ENCODE results near the gene LAPTM4A.

LAPTM4A gene

GRCh38 chr2:20062615-20063545 is 11.5 kb upstream of the LAPTM4A start:
- no peaks in the 10 kb centered on the region for H3K27me3 ChIP-seq (ENCODE audit: control insufficient read depth, insufficient read depth, low read length)
- H3K9me3 ChIP-seq (ENCODE audit: control insufficient read depth, insufficient read depth, low read depth, low read length): 0 out of 2 replicates have a peak, but pooled peaks cover 4% of the 10 kb centered on the region
- no peak overlapping the region for H3K27ac ChIP-seq (ENCODE audit: low read depth, low read length)
- no peaks in the 10 kb centered on the region for H3K4me1 ChIP-seq (ENCODE audit: control insufficient read depth, insufficient read depth, low read length)
- H3K9ac ChIP-seq (ENCODE audit: low read length): no peak overlapping the region
- no peaks in the 10 kb centered on the region for H3K36me3 ChIP-seq (ENCODE audit: control insufficient read depth, insufficient read depth, low read length)
- no peak overlapping the region for H3K4me3 ChIP-seq (ENCODE audit: low read depth, low read length)

- no peak overlapping the region for H3K4me3 ChIP-seq (ENCODE audit: low read depth, low read length)
- no peaks in the 10 kb centered on the region for H3K9me3 ChIP-seq (ENCODE audit: control insufficient read depth, insufficient read depth, low read depth, low read length)
- H3K9ac ChIP-seq (ENCODE audit: low read length): no peak overlapping the region
- no peak overlapping the region for H3K27ac ChIP-seq (ENCODE audit: low read depth, low read length)
- H3K4me1 ChIP-seq (ENCODE audit: control insufficient read depth, insufficient read depth, low read length): no peaks in the 10 kb centered on the region
- H3K27me3 ChIP-seq (ENCODE audit: control insufficient read depth, insufficient read depth, low read length): no peaks in the 10 kb centered on the region
- no peaks in the 10 kb centered on the region for H3K36me3 ChIP-seq (ENCODE audit: control insufficient read depth, insufficient read depth, low read length)
These were observed 10.5 kb upstream of the LAPTM4A start for GRCh38 chr2:20061940-20062339.

GRCh38 chr2:20061476-20061875 is 10.0 kb upstream of the LAPTM4A start:
- Histone ChIP-seq H3K9me3 (ENCODE audit: control insufficient read depth, insufficient read depth, low read depth, low read length) (no peaks in the 10 kb centered on the region), H3K4me1 (ENCODE audit: control insufficient read depth, insufficient read depth, low read length) (no peaks in the 10 kb centered on the region), H3K27ac (ENCODE audit: low read depth, low read length) (no peak overlapping the region), H3K9ac (ENCODE audit: low read length) (no peak overlapping the region), H3K4me3 (ENCODE audit: low read depth, low read length) (no peak overlapping the region), H3K27me3 (ENCODE audit: control insufficient read depth, insufficient read depth, low read length) (no peaks in the 10 kb centered on the region), H3K36me3 (ENCODE audit: control insufficient read depth, insufficient read depth, low read length) (no peaks in the 10 kb centered on the region)

GRCh38 chr2:20060106-20060505 is 8.7 kb upstream of the LAPTM4A start:
- Histone ChIP-seq H3K36me3 (ENCODE audit: control insufficient read depth, insufficient read depth, low read length) (no peaks in the 10 kb centered on the region), H3K4me3 (ENCODE audit: low read depth, low read length) (no peak overlapping the region), H3K27me3 (ENCODE audit: control insufficient read depth, insufficient read depth, low read length) (no peaks in the 10 kb centered on the region), H3K9me3 (ENCODE audit: control insufficient read depth, insufficient read depth, low read depth, low read length) (no peaks in the 10 kb centered on the region), H3K27ac (ENCODE audit: low read depth, low read length) (no peak overlapping the region), H3K9ac (ENCODE audit: low read length) (no peak overlapping the region), H3K4me1 (ENCODE audit: control insufficient read depth, insufficient read depth, low read length) (no peaks in the 10 kb centered on the region)

- Histone ChIP-seq H3K9me3 (ENCODE audit: control insufficient read depth, insufficient read depth, low read depth, low read length) (no peaks in the 10 kb centered on the region), H3K36me3 (ENCODE audit: control insufficient read depth, insufficient read depth, low read length) (no peaks in the 10 kb centered on the region), H3K9ac (ENCODE audit: low read length) (no peak overlapping the region), H3K27ac (ENCODE audit: low read depth, low read length) (no peak overlapping the region), H3K27me3 (ENCODE audit: control insufficient read depth, insufficient read depth, low read length) (no peaks in the 10 kb centered on the region), H3K4me1 (ENCODE audit: control insufficient read depth, insufficient read depth, low read length) (peaks cover 4% of the 10 kb centered on the region; the same call in 1 of the 2 replicates), H3K4me3 (ENCODE audit: low read depth, low read length) (no peak overlapping the region)
These were observed 5.8 kb upstream of the LAPTM4A start for GRCh38 chr2:20057268-20057667.

- no peak overlapping the region for H3K9ac ChIP-seq (ENCODE audit: low read length)
These were observed 3.5 kb upstream of the LAPTM4A start for GRCh38 chr2:20054931-20055330.

GRCh38 chr2:20054119-20054518 is 2.7 kb upstream of the LAPTM4A start:
- Histone ChIP-seq H3K27ac (ENCODE audit: low read depth, low read length) (no peak overlapping the region), H3K36me3 (ENCODE audit: control insufficient read depth, insufficient read depth, low read length) (no peaks in the 10 kb centered on the region), H3K4me1 (ENCODE audit: control insufficient read depth, insufficient read depth, low read length) (peaks cover 6% of the 10 kb centered on the region; the same call in 1 of the 2 replicates), H3K27me3 (ENCODE audit: control insufficient read depth, insufficient read depth, low read length) (no peaks in the 10 kb centered on the region), H3K4me3 (ENCODE audit: low read depth, low read length) (no peak overlapping the region), H3K9me3 (ENCODE audit: control insufficient read depth, insufficient read depth, low read depth, low read length) (no peaks in the 10 kb centered on the region), H3K9ac (ENCODE audit: low read length) (no peak overlapping the region)

More at GRCh38 chr2:20054931-20055330, 3.5 kb upstream of the LAPTM4A start:
- no peak overlapping the region for H3K4me3 ChIP-seq (ENCODE audit: low read depth, low read length)
- no peaks in the 10 kb centered on the region for H3K27me3 ChIP-seq (ENCODE audit: control insufficient read depth, insufficient read depth, low read length)
- no peaks in the 10 kb centered on the region for H3K9me3 ChIP-seq (ENCODE audit: control insufficient read depth, insufficient read depth, low read depth, low read length)
- no peaks in the 10 kb centered on the region for H3K36me3 ChIP-seq (ENCODE audit: control insufficient read depth, insufficient read depth, low read length)
- H3K27ac ChIP-seq (ENCODE audit: low read depth, low read length): no peak overlapping the region
- peaks cover 4% of the 10 kb centered on the region; the same call in 1 of the 2 replicates for H3K4me1 ChIP-seq (ENCODE audit: control insufficient read depth, insufficient read depth, low read length)

- Histone ChIP-seq H3K9ac (ENCODE audit: low read length) (no peak overlapping the region), H3K27ac (ENCODE audit: low read depth, low read length) (0 out of 2 replicates have a peak overlapping the region, but pooled peaks have one; percentile 79)
These were observed 1.4 kb upstream of the LAPTM4A start for GRCh38 chr2:20052861-20053281.

GRCh38 chr2:20052229-20052851 is 912 bp upstream of the LAPTM4A start:
- Histone ChIP-seq H3K4me3 (ENCODE audit: low read depth, low read length) (peak overlapping the region; percentile 95), H3K9me3 (ENCODE audit: control insufficient read depth, insufficient read depth, low read depth, low read length) (no peaks in the 10 kb centered on the region), H3K4me1 (ENCODE audit: control insufficient read depth, insufficient read depth, low read length) (peaks cover 15% of the 10 kb centered on the region), H3K36me3 (ENCODE audit: control insufficient read depth, insufficient read depth, low read length) (no peaks in the 10 kb centered on the region), H3K27me3 (ENCODE audit: control insufficient read depth, insufficient read depth, low read length) (no peaks in the 10 kb centered on the region), H3K27ac (ENCODE audit: low read depth, low read length) (peak overlapping the region; percentile 79; the same call in 1 of the 2 replicates), H3K9ac (ENCODE audit: low read length) (peak overlapping the region; percentile 93)

More at GRCh38 chr2:20052861-20053281, 1.4 kb upstream of the LAPTM4A start:
- H3K27me3 ChIP-seq (ENCODE audit: control insufficient read depth, insufficient read depth, low read length): no peaks in the 10 kb centered on the region
- H3K4me3 ChIP-seq (ENCODE audit: low read depth, low read length): peak overlapping the region; percentile 95
- H3K4me1 ChIP-seq (ENCODE audit: control insufficient read depth, insufficient read depth, low read length): peaks cover 15% of the 10 kb centered on the region
- no peaks in the 10 kb centered on the region for H3K9me3 ChIP-seq (ENCODE audit: control insufficient read depth, insufficient read depth, low read depth, low read length)
- H3K36me3 ChIP-seq (ENCODE audit: control insufficient read depth, insufficient read depth, low read length): no peaks in the 10 kb centered on the region

- Histone ChIP-seq H3K9ac (ENCODE audit: low read length) (peak overlapping the region; percentile 93), H3K27ac (ENCODE audit: low read depth, low read length) (peak overlapping the region; percentile 72; the same call in 1 of the 2 replicates), H3K36me3 (ENCODE audit: control insufficient read depth, insufficient read depth, low read length) (no peaks in the 10 kb centered on the region), H3K27me3 (ENCODE audit: control insufficient read depth, insufficient read depth, low read length) (no peaks in the 10 kb centered on the region), H3K9me3 (ENCODE audit: control insufficient read depth, insufficient read depth, low read depth, low read length) (no peaks in the 10 kb centered on the region), H3K4me3 (ENCODE audit: low read depth, low read length) (peak overlapping the region; percentile 95), H3K4me1 (ENCODE audit: control insufficient read depth, insufficient read depth, low read length) (peaks cover 15% of the 10 kb centered on the region)
These were observed 539 bp downstream of the LAPTM4A start for GRCh38 chr2:20050646-20051531.
